Measurements from ENCODE around the gene SOCS3. TPM values are rescaled to one million over a fixed set of nuclear protein-coding genes. Genes with fewer than 3 reads are reported as not detected.
A peak's percentile ranks its signal among the peaks of the same experiment; 100 is the strongest.

Gene SOCS3
- total and polyA plus RNA-seq, 10 of the 15 experiments (the other 5 are each of a cell fraction or from before 2014, with no cell fraction given) = 0.05 to 3.9 (median 1.0) TPM

- POLR2A ChIA-PET = interaction anchor here (2.8 kb wide), 1 partner anchor 10 kb away, joined by 10 read pairs; no protein-coding TSS in a partner anchor
- DNase-seq (ENCODE audit: low read depth, low spot score) = no peak
- no peak for ATAC-seq
- in situ Hi-C loops (cut with MboI) (no loop called here), intact Hi-C loops (cut with micrococcal nuclease; ENCODE audit: unreplicated experiment) (no loop called here)
- Histone ChIP-seq H3K4me2 (ENCODE audit: control insufficient read depth, insufficient read depth) (no peak overlapping the region), H4K20me1 (ENCODE audit: control insufficient read depth, insufficient read depth) (no peaks in the 10 kb centered on the region), H3K36me3 (ENCODE audit: control insufficient read depth in 2 of 2, insufficient read depth in 2 of 2, low read length in 1 of 2) (no peaks in the 10 kb centered on the region), H3K9ac (ENCODE audit: control insufficient read depth, insufficient read depth, low read length) (no peak overlapping the region), H2AFZ (ENCODE audit: control insufficient read depth, low read depth, low read length) (no peak overlapping the region), H3K27me3 (replicated peaks in 1 of 2; ENCODE audit: control insufficient read depth in 2 of 2, insufficient read depth in 2 of 2, low read length in 1 of 2) (no peaks in the 10 kb centered on the region; a peak in 1 of 4 replicates), H3K79me2 (ENCODE audit: control insufficient read depth, insufficient read depth, low read length) (no peaks in the 10 kb centered on the region), H3K27ac (ENCODE audit: control insufficient read depth, insufficient read depth) (no peak overlapping the region), H3K4me3 (no peak overlapping the region), H3K4me1 (ENCODE audit: control insufficient read depth, insufficient read depth, low read length) (peaks cover 32% of the 10 kb centered on the region), H3K9me3 (replicated peaks; ENCODE audit: control insufficient read depth, insufficient read depth, low read length) (no peaks in the 10 kb centered on the region)
- RAD21 ChIA-PET (ENCODE audit: unreplicated experiment) = no interaction called here
- CTCF ChIA-PET = interaction anchor here (0.7 to 2.1 kb wide), 2 partner anchors 33 to 35 kb away, joined by 4 to 7 read pairs; no protein-coding TSS in a partner anchor
- TF ChIP-seq, protein P1, sequence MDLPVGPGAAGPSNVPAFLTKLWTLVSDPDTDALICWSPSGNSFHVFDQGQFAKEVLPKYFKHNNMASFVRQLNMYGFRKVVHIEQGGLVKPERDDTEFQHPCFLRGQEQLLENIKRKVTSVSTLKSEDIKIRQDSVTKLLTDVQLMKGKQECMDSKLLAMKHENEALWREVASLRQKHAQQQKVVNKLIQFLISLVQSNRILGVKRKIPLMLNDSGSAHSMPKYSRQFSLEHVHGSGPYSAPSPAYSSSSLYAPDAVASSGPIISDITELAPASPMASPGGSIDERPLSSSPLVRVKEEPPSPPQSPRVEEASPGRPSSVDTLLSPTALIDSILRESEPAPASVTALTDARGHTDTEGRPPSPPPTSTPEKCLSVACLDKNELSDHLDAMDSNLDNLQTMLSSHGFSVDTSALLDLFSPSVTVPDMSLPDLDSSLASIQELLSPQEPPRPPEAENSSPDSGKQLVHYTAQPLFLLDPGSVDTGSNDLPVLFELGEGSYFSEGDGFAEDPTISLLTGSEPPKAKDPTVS (IDR thresholded peaks at IDR 0.05; ENCODE audit: low read depth, low read length) = no peak
- TF ChIP-seq IKZF2 (IDR thresholded peaks at IDR 0.05) = 0 out of 4 replicates have a peak, but pooled peaks of 1 of the 2 experiments have one; percentile 27
- WGBS (ENCODE audit: insufficient coverage, insufficient replicate concordance, low lambda C conversion rate, missing lambda C conversion rate) = 38% methylated on average over 4 of the region's 4 CpGs
- SMC1A ChIA-PET (ENCODE audit: uncharacterized antibody, unreplicated experiment) = interaction anchor here (0.6 kb wide), 1 partner anchor 162 kb away, joined by 3 read pairs; no protein-coding TSS in a partner anchor
- FAIRE-seq = peak; percentile 27
- no TSS peak for BruUV-seq (replicated peaks)
Observed at GRCh38 chr17:78349891-78350642, 9.8 kb downstream of the SOCS3 start.
